PC-9 (cell line): ENCODE results near the gene RNF126. TPM values are rescaled to one million over a fixed set of nuclear protein-coding genes. Genes with fewer than 3 reads are reported as not detected.

Experiments used
- BruUV-seq: library from RNA; stranded (reverse); fragments of 400-500 nt; replicated peaks from 2 replicates; lab custom pipeline; 2021; lab: Mats Ljungman, UMichigan
- CTCF ChIA-PET: fragments of 300-600 bp; sonication (Branson Sonifier 250); formaldehyde crosslinking; loops from one replicate; lab custom pipeline; 2022; ENCODE audit warnings: antibody characterized with exemption; lab: Charles Lee
- POLR2A ChIA-PET: fragments of 300-600 bp; sonication (Branson Sonifier 250); formaldehyde crosslinking; loops from one replicate; lab custom pipeline; 2022; ENCODE audit warnings: antibody characterized with exemption; ENCODE audit not compliant: unreplicated experiment; lab: Charles Lee
- DNase-seq, 2 experiments: peaks; one replicate each; pipeline versions ENCODE4 v3.0.0 to v3.0.0-alpha.2; 2015 to 2022; ENCODE audit warnings: mixed read lengths in 1 of 2
- H2AFZ ChIP-seq: fragments of 200-600 bp; sonication (generic); 2 replicates; pipeline ENCODE4 v1.8.1; 2017; ENCODE audit warnings: antibody characterized with exemption
- H3F3A ChIP-seq: fragments of 200-600 bp; sonication (generic); 2 replicates; pipeline ENCODE4 v1.8.1; 2017; ENCODE audit warnings: antibody characterized with exemption, mild to moderate bottlenecking, low read depth; ENCODE audit not compliant: insufficient read depth
- H3K27ac ChIP-seq: fragments of 200-600 bp; sonication (generic); 2 replicates; pipeline ENCODE4 v1.6.1; 2016; ENCODE audit warnings: mixed run types
- H3K27me3 ChIP-seq: fragments of 200-600 bp; sonication (generic); 2 replicates; pipeline ENCODE4 v1.6.1; 2016; ENCODE audit warnings: low read depth, mixed run types; ENCODE audit not compliant: insufficient read depth
- H3K36me3 ChIP-seq: fragments of 200-600 bp; sonication (generic); 2 replicates; pipeline ENCODE4 v1.6.1; 2016; ENCODE audit warnings: low read depth, mixed run types
- H3K4me1 ChIP-seq: fragments of 200-600 bp; sonication (generic); replicated peaks from 2 replicates; pipeline ENCODE4 v1.6.1; 2016; ENCODE audit warnings: mixed run types; ENCODE audit not compliant: insufficient read depth
- H3K4me2 ChIP-seq: fragments of 200-600 bp; sonication (generic); 2 replicates; pipeline ENCODE4 v1.6.1; 2017; ENCODE audit warnings: mixed run types
- H3K4me3 ChIP-seq: fragments of 200-600 bp; sonication (generic); 2 replicates; pipeline ENCODE4 v1.6.1; 2016; ENCODE audit warnings: mixed run types
- H3K79me2 ChIP-seq: fragments of 200-600 bp; sonication (generic); 2 replicates; pipeline ENCODE4 v1.6.1; 2017; ENCODE audit warnings: low read depth, mixed run types
- H3K9me2 ChIP-seq: fragments of 200-600 bp; sonication (generic); 2 replicates; pipeline ENCODE4 v1.8.1; 2017; ENCODE audit warnings: mild to moderate bottlenecking; ENCODE audit not compliant: insufficient read depth
- H3K9me3 ChIP-seq: fragments of 200-600 bp; sonication (generic); 2 replicates; pipeline ENCODE4 v1.8.1; 2016; ENCODE audit warnings: low read depth; ENCODE audit not compliant: insufficient read depth
- H4K20me1 ChIP-seq: fragments of 200-600 bp; sonication (generic); 2 replicates; pipeline ENCODE4 v1.8.1; 2017; ENCODE audit not compliant: insufficient read depth
- EZH2 ChIP-seq: fragments of 200-600 bp; sonication (generic); IDR thresholded peaks from 2 replicates; pipeline ENCODE4 v1.8.0; 2017; ENCODE audit warnings: antibody characterized with exemption, low read depth
- intact Hi-C: fragments of 100-400 bp; cut with micrococcal nuclease; formaldehyde crosslinking; loops from one replicate; pipeline ENCODE4 v1.10.0; 2022; ENCODE audit not compliant: unreplicated experiment
- total RNA-seq: library from RNA; stranded (reverse); gene quantifications from 2 replicates; pipeline ENCODE4 v1.2.3, GENCODE V29; 2021
- TF ChIP-seq, protein P1 (sequence below): fragments of 200-600 bp; sonication (generic); conservative IDR thresholded peaks from 2 replicates; pipeline ENCODE4 v1.6.1; 2017; ENCODE audit warnings: mixed run types, antibody characterized with exemption, mild to moderate bottlenecking, moderate library complexity

The RNF126 gene
- total RNA-seq, 1 experiment from 2014 or later = 54.4 TPM

DNA sequence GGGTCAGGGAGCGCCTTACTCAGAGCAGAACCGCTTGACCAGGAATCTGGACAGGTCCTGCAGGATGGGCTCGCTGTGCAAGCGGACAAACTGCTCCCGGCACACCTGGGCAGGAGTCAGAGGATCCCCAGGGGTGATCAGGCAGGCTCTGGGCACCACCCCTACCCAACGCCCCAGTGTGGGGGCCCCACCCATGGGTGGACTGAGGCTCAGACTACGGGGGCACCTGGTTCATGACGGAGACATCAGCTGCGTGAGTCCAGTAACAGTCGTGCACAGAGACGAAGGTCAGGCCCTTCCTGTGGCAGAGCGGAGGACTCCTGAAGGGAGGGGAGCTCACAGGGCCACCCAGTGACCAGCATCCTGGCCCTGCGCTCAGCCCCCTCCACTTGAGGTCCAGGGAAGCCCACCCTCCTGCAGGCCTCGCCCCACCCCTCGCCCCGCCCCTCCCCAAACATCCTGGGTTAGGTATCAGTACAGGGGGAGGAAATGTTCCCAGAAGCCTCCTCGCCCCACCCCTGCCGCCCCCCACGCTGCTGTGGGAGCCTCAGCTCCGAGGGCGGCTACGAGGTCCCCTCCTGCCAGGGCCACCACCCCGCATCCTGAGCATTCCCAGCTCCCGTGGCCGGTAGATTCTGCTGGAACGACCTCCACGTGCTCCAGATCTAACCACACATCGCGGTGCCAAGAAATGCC is 45.3 kb downstream of the RNF126 start:
- intact Hi-C loops = no loop called here
- no peaks in the 10 kb centered on the region for H3K36me3 ChIP-seq
- H3K27me3 ChIP-seq = no peaks in the 10 kb centered on the region
- H3K4me2 ChIP-seq = no peak overlapping the region
- TF ChIP-seq, protein P1, sequence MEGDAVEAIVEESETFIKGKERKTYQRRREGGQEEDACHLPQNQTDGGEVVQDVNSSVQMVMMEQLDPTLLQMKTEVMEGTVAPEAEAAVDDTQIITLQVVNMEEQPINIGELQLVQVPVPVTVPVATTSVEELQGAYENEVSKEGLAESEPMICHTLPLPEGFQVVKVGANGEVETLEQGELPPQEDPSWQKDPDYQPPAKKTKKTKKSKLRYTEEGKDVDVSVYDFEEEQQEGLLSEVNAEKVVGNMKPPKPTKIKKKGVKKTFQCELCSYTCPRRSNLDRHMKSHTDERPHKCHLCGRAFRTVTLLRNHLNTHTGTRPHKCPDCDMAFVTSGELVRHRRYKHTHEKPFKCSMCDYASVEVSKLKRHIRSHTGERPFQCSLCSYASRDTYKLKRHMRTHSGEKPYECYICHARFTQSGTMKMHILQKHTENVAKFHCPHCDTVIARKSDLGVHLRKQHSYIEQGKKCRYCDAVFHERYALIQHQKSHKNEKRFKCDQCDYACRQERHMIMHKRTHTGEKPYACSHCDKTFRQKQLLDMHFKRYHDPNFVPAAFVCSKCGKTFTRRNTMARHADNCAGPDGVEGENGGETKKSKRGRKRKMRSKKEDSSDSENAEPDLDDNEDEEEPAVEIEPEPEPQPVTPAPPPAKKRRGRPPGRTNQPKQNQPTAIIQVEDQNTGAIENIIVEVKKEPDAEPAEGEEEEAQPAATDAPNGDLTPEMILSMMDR = no peak
- no peak for TF ChIP-seq EZH2
- no peaks in the 10 kb centered on the region for H3K4me1 ChIP-seq
- H3K79me2 ChIP-seq = no peaks in the 10 kb centered on the region
- no peaks in the 10 kb centered on the region for H3K9me2 ChIP-seq
- POLR2A ChIA-PET = interaction anchor here (0.6 to 0.7 kb wide), 2 partner anchors 44 to 125 kb away, joined by 3 to 6 read pairs; no protein-coding TSS in a partner anchor
- H4K20me1 ChIP-seq = no peaks in the 10 kb centered on the region
- H2AFZ ChIP-seq = no peak overlapping the region
- H3F3A ChIP-seq = no peaks in the 10 kb centered on the region; the same call in 1 of the 2 replicates
- no TSS peak for BruUV-seq
- no peak overlapping the region for H3K27ac ChIP-seq
- H3K9me3 ChIP-seq = no peaks in the 10 kb centered on the region
- H3K4me3 ChIP-seq = no peak overlapping the region
- DNase-seq = no peak
- CTCF ChIA-PET = no interaction called here

DNA sequence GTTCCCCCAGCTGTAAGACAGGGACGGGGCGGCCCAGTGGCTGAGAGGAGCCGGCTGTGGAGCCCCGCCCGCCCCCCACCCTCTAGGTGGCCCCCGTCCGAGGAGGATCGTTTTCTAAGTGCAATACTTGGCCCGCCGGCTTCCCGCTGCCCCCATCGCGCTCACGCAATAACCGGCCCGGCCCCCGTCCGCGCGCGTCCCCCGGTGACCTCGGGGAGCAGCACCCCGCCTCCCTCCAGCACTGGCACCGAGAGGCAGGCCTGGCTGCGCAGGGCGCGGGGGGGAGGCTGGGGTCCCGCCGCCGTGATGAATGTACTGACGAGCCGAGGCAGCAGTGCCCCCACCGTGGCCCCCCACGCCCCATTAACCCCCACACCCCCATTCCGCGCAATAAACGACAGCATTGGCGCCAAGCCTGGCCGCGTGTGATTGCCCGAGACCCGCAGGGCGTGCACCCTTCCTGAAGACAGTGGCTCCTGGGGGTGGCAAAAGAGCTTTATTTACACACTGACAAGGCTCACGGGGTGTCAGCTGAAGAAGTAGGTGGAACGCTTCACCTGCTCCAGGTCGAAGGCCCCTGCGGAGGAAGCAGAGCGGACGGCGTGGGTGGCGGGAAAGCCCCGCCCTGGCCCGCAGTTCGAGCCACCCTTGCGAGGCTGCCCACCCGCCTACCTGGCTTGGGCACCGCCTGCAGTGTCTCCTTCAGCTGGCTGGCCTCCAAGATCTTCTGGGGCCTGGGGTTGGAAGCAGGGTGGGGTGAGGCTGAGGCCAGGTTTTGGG is 46.1 kb downstream of the RNF126 start:
- DNase-seq = no peak
- Histone ChIP-seq H3K4me2 (no peak overlapping the region), H3F3A (no peaks in the 10 kb centered on the region; the same call in 1 of the 2 replicates), H3K36me3 (no peaks in the 10 kb centered on the region), H3K27ac (no peak overlapping the region), H3K4me1 (no peaks in the 10 kb centered on the region), H3K4me3 (no peak overlapping the region), H3K79me2 (no peaks in the 10 kb centered on the region), H3K9me2 (no peaks in the 10 kb centered on the region), H3K27me3 (no peaks in the 10 kb centered on the region), H2AFZ (no peak overlapping the region), H3K9me3 (no peaks in the 10 kb centered on the region), H4K20me1 (no peaks in the 10 kb centered on the region)
- POLR2A ChIA-PET = interaction anchor here (0.6 to 0.7 kb wide), 2 partner anchors 43 to 126 kb away, joined by 3 to 6 read pairs; no protein-coding TSS in a partner anchor
- CTCF ChIA-PET = no interaction called here
- no peak for TF ChIP-seq EZH2
- no TSS peak for BruUV-seq
- intact Hi-C loops = no loop called here

DNA sequence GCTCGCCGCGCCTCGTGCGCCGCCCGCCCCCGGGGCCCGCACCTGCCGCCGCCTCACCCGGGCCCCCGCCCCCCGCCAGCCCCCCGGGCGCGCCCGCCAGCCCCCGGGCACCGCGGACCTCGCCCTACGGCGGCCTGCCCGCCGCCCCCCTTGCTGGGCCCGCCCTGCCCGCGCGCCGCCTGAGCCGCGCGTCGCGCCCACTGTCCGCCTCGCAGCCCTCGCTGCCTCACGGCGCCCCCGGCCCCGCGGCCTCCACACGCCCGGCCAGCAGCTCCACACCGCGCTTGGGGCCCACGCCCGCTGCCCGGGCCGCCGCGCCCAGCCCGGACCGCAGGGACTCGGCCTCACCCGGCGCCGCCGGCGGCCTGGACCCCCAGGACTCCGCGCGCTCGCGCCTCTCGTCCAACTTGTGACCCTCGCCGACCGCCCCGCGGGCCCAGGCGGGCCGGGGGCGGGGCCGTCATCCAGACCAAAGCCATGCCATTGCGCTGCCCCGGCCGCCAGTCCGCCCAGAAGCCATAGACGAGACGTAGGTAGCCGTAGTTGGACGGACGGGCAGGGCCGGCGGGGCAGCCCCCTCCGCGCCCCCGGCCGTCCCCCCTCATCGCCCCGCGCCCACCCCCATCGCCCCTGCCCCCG is 46.8 kb downstream of the RNF126 start:
- ChIA-PET POLR2A (no interaction called here), CTCF (no interaction called here)
- no peak overlapping the region for H3K27ac ChIP-seq
- H3F3A ChIP-seq = no peaks in the 10 kb centered on the region; the same call in 1 of the 2 replicates
- no peak overlapping the region for H2AFZ ChIP-seq
- H3K36me3 ChIP-seq = no peaks in the 10 kb centered on the region
- H3K4me3 ChIP-seq = no peak overlapping the region
- H3K4me1 ChIP-seq = no peaks in the 10 kb centered on the region
- H3K79me2 ChIP-seq = no peaks in the 10 kb centered on the region
- no peaks in the 10 kb centered on the region for H4K20me1 ChIP-seq
- BruUV-seq = no TSS peak
- no peaks in the 10 kb centered on the region for H3K27me3 ChIP-seq
- H3K4me2 ChIP-seq = no peak overlapping the region
- TF ChIP-seq, protein P1 = no peak
- no peak for TF ChIP-seq EZH2
- intact Hi-C loops = no loop called here
- H3K9me3 ChIP-seq = no peaks in the 10 kb centered on the region
- no peaks in the 10 kb centered on the region for H3K9me2 ChIP-seq
- DNase-seq = no peak
